K562 (cell line): ENCODE measurements around the gene INPP4B. TPM values are rescaled to one million over a fixed set of nuclear protein-coding genes. Genes with fewer than 3 reads are reported as not detected.

Source experiments
- CTBP1 ChIP-seq: fragments of 450-650 bp; IDR thresholded peaks from 2 replicates; pipeline ENCODE4 v1.6.1; 2016; ENCODE audit warnings: borderline replicate concordance
- DIDO1 ChIP-seq: fragments of 450-650 bp; IDR thresholded peaks from 2 replicates; pipeline ENCODE4 v1.6.1; 2016; ENCODE audit warnings: low read depth, missing biosample characterization, missing genetic modification characterization
- EHMT2 ChIP-seq: fragments of 450-650 bp; IDR thresholded peaks from 2 replicates; pipeline ENCODE4 v1.6.1; 2018; ENCODE audit warnings: antibody characterized with exemption
- FOXA3 ChIP-seq, 2 experiments: fragments of 450-650 bp in 1 of 2; sonication (generic) in 1 of 2; formaldehyde crosslinking; IDR thresholded peaks in 1 of 2; conservative IDR thresholded peaks in 1 of 2; 2 replicates each; pipeline versions ENCODE4 v1.4.0 to v1.8.0; 2020 to 2022; ENCODE audit warnings: mild to moderate bottlenecking in 2 of 2, missing genetic modification reagents in 1 of 2
- GABPA ChIP-seq: fragments of 200-800 bp; sonication (Bioruptor generic); conservative IDR thresholded peaks from 2 replicates; pipeline ENCODE4 v1.6.1; 2016; ENCODE audit warnings: low read depth, missing genetic modification characterization, missing compliant biosample characterization
- HDAC3 ChIP-seq: fragments of 450-650 bp; IDR thresholded peaks from 2 replicates; pipeline ENCODE4 v1.6.1; 2018; ENCODE audit warnings: borderline replicate concordance, mild to moderate bottlenecking, moderate library complexity; ENCODE audit not compliant: partially characterized antibody
- LEF1 ChIP-seq: fragments of 450-650 bp; IDR thresholded peaks from 2 replicates; pipeline ENCODE4 v1.6.1; 2016; ENCODE audit warnings: mild to moderate bottlenecking
- MEF2A ChIP-seq: IDR thresholded peaks from 2 replicates; pipeline ENCODE4 v1.6.1; 2011; ENCODE audit warnings: low read depth, mild to moderate bottlenecking, low read length, moderate library complexity; ENCODE audit not compliant: control insufficient read depth
- MTA2 ChIP-seq: fragments of 450-650 bp; IDR thresholded peaks from 2 replicates; pipeline ENCODE4 v1.6.1; 2016; ENCODE audit warnings: low read depth
- NFIC ChIP-seq: fragments of 450-650 bp; IDR thresholded peaks from 2 replicates; pipeline ENCODE4 v1.6.1; 2017; ENCODE audit warnings: mild to moderate bottlenecking, inconsistent platforms
- PHF20 ChIP-seq: fragments of 450-650 bp; IDR thresholded peaks from 2 replicates; pipeline ENCODE4 v1.6.1; 2018; ENCODE audit not compliant: partially characterized antibody
- SMARCC2 ChIP-seq: fragments of 450-650 bp; IDR thresholded peaks from 2 replicates; pipeline ENCODE4 v1.6.1; 2017; ENCODE audit warnings: antibody characterized with exemption, moderate library complexity, mild to moderate bottlenecking, low read depth
- SRSF7 ChIP-seq: fragments of 200-400 bp; formaldehyde crosslinking; optimal IDR thresholded peaks from 2 replicates; pipeline ENCODE3; 2017; ENCODE audit warnings: mild to moderate bottlenecking, low read depth, low read length
- TAL1 ChIP-seq: fragments of 450-650 bp; IDR thresholded peaks from 2 replicates; pipeline ENCODE4 v1.6.1; 2016; ENCODE audit warnings: mild to moderate bottlenecking
- ZEB2 ChIP-seq: fragments of 450-650 bp; IDR thresholded peaks from 2 replicates; pipeline ENCODE4 v1.6.1; 2016
- ZFX ChIP-seq: sonication (generic); formaldehyde crosslinking; IDR thresholded peaks from 2 replicates; pipeline ENCODE4 v1.8.0; 2022; ENCODE audit warnings: mild to moderate bottlenecking, missing genetic modification reagents, moderate library complexity
- ZNF174 ChIP-seq: fragments of 250-450 bp; sonication (Bioruptor Pico); IDR thresholded peaks from 2 replicates; pipeline ENCODE4 v1.4.0; 2020; ENCODE audit warnings: mild to moderate bottlenecking
- ZNF644 ChIP-seq: fragments of 200-800 bp; sonication (Bioruptor generic); IDR thresholded peaks from 2 replicates; pipeline ENCODE4 v1.6.1; 2016; ENCODE audit warnings: low read depth, missing genetic modification characterization, missing compliant biosample characterization
- ZNF764 ChIP-seq: fragments of 250-450 bp; sonication (Bioruptor Pico); IDR thresholded peaks from 2 replicates; pipeline ENCODE4 v1.4.0; 2020; ENCODE audit warnings: low read depth, mild to moderate bottlenecking, moderate library complexity
- polyA plus RNA-seq, 8 experiments: library from polyadenylated mRNA; depleted of rRNA in 4 of 8; stranded (reverse) in 5 of 8; unstranded in 3 of 8; fragments of >200 nt; fragmentation: Nextera tagmentation in 2 of 8; fragmentation: Illumina TruSeq in 1 of 8; extraction: Ambion mirVana in 2 of 8; extraction: Trizol in 1 of 8; gene quantifications; 2 replicates each; pipeline versions ENCODE4 v1.2.1 to v1.2.3, GENCODE V29; 2011 to 2014; ENCODE audit warnings: inconsistent platforms in 1 of 8, missing spikeins in 1 of 8
- total RNA-seq, 7 experiments: library from RNA; depleted of rRNA in 6 of 7; stranded (reverse); fragments of >200 nt in 6 of 7; fragmentation: Illumina TruSeq in 2 of 7; extraction: Trizol in 2 of 7; gene quantifications; 2 replicates each; pipeline versions ENCODE4 v1.2.1 to v1.2.3, GENCODE V29; 2011 to 2021; ENCODE audit warnings: low replicate concordance in 1 of 7
- TF ChIP-seq, protein P1 (sequence below), 2 experiments: fragments of 450-650 bp in 1 of 2; sonication (generic) in 1 of 2; formaldehyde crosslinking in 1 of 2; IDR thresholded peaks in 1 of 2; conservative IDR thresholded peaks in 1 of 2; 2 replicates each; pipeline versions ENCODE4 v1.6.1 to v1.8.1; 2016 to 2023; ENCODE audit warnings: mild to moderate bottlenecking in 2 of 2, moderate library complexity in 2 of 2, inconsistent platforms in 1 of 2, missing genetic modification reagents in 1 of 2
- TF ChIP-seq, protein P2 (sequence below): fragments of 450-650 bp; IDR thresholded peaks from one replicate; pipeline ENCODE4 v1.6.1; 2018; ENCODE audit warnings: mild to moderate bottlenecking, moderate library complexity; ENCODE audit not compliant: partially characterized antibody
- TF ChIP-seq, protein P3 (sequence below): IDR thresholded peaks from 3 replicates; pipeline ENCODE4 v1.6.1; 2011; ENCODE audit warnings: borderline replicate concordance, mild to moderate bottlenecking; ENCODE audit not compliant: insufficient read length, insufficient read depth
- TF ChIP-seq, protein P4 (sequence below): fragments of 450-650 bp; formaldehyde crosslinking; IDR thresholded peaks from 2 replicates; pipeline ENCODE4 v1.4.0; 2022; ENCODE audit warnings: mild to moderate bottlenecking, moderate library complexity
- TF ChIP-seq, protein P5 (sequence below): fragments of 450-650 bp; IDR thresholded peaks from 2 replicates; pipeline ENCODE4 v1.6.1; 2016

The INPP4B gene
- total and polyA plus RNA-seq, 9 of the 15 experiments (the other 6 are each of a cell fraction or from before 2014, with no cell fraction given): 0.04 to 0.11 TPM; not detected in 7

DNA sequence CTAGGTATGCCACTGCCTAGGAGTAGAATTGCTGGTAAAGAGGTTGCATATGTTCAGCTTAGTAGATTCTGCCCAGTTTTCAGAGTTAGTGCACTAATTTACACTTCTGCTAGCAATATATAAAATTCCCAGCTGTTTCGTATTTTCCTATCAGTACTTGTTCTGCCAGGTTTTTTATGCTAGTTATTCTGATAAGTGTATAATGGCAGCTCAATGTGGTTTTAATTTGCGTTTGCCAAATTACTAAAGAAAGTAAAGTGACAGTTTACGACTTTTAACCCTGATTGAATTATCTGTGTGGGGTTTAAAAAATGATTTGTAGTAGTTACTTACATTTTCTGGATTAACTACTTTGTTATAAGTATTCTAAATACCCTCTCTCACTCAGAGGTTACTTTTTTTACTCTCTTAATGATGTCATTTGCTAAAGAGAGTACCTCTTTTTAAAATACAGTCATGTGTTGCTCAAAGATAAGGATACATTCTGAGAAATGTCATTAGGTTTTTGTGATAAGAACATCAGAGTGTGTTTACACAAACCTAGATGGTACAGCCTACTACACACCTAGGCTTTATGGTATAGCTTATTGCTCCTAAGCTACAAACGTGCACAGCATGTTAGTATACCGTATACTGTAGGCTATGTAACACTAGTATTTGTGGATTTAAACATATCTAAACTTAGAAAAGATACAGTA lies 846.5 kb downstream of the INPP4B start (continued):
- TF ChIP-seq PHF20 (no peak), MTA2 (peak; percentile 68), SMARCC2 (peak; percentile 89), EHMT2 (no peak), NFIC (peak; percentile 17; the same call in 1 of the 2 replicates), ZNF174 (no peak), MEF2A (peak; percentile 92), LEF1 (peak; percentile 79; the same call in 1 of the 2 replicates), ZEB2 (peak; percentile 73; the same call in 1 of the 2 replicates), GABPA (tag) (no peak), HDAC3 (peak; percentile 70), SRSF7 (no peak), CTBP1 (peak; percentile 77; the same call in 1 of the 2 replicates), DIDO1 (tag) (no peak), FOXA3 (CRISPR knock-in tag; conservative IDR thresholded peaks at IDR 0.05 in 1 of 2, IDR thresholded peaks at IDR 0.05 in 1 of 2) (peak in 1 of 2 experiments; percentile 74; a peak in 2 of 4 replicates), ZNF764 (CRISPR knock-in tag) (no peak), TAL1 (peak; percentile 87), ZNF644 (tag) (no peak), ZFX (CRISPR knock-in tag) (no peak)
- TF ChIP-seq, protein P1, sequence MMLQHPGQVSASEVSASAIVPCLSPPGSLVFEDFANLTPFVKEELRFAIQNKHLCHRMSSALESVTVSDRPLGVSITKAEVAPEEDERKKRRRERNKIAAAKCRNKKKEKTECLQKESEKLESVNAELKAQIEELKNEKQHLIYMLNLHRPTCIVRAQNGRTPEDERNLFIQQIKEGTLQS (IDR thresholded peaks at IDR 0.05): peak; percentile 87
- TF ChIP-seq, protein P1 (CRISPR knock-in tag; conservative IDR thresholded peaks at IDR 0.05): no peak
- TF ChIP-seq, protein P2, sequence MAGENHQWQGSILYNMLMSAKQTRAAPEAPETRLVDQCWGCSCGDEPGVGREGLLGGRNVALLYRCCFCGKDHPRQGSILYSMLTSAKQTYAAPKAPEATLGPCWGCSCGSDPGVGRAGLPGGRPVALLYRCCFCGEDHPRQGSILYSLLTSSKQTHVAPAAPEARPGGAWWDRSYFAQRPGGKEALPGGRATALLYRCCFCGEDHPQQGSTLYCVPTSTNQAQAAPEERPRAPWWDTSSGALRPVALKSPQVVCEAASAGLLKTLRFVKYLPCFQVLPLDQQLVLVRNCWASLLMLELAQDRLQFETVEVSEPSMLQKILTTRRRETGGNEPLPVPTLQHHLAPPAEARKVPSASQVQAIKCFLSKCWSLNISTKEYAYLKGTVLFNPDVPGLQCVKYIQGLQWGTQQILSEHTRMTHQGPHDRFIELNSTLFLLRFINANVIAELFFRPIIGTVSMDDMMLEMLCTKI: no peak
- TF ChIP-seq, protein P3, sequence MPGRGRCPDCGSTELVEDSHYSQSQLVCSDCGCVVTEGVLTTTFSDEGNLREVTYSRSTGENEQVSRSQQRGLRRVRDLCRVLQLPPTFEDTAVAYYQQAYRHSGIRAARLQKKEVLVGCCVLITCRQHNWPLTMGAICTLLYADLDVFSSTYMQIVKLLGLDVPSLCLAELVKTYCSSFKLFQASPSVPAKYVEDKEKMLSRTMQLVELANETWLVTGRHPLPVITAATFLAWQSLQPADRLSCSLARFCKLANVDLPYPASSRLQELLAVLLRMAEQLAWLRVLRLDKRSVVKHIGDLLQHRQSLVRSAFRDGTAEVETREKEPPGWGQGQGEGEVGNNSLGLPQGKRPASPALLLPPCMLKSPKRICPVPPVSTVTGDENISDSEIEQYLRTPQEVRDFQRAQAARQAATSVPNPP: no peak
- TF ChIP-seq, protein P4, sequence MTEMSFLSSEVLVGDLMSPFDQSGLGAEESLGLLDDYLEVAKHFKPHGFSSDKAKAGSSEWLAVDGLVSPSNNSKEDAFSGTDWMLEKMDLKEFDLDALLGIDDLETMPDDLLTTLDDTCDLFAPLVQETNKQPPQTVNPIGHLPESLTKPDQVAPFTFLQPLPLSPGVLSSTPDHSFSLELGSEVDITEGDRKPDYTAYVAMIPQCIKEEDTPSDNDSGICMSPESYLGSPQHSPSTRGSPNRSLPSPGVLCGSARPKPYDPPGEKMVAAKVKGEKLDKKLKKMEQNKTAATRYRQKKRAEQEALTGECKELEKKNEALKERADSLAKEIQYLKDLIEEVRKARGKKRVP (CRISPR knock-in tag): no peak
- TF ChIP-seq, protein P5, sequence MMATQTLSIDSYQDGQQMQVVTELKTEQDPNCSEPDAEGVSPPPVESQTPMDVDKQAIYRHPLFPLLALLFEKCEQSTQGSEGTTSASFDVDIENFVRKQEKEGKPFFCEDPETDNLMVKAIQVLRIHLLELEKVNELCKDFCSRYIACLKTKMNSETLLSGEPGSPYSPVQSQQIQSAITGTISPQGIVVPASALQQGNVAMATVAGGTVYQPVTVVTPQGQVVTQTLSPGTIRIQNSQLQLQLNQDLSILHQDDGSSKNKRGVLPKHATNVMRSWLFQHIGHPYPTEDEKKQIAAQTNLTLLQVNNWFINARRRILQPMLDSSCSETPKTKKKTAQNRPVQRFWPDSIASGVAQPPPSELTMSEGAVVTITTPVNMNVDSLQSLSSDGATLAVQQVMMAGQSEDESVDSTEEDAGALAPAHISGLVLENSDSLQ: 0 out of 2 replicates have a peak, but pooled peaks have one; percentile 27
